ENCODE data around the gene HBM. TPM values are rescaled to one million over a fixed set of nuclear protein-coding genes. Genes with fewer than 3 reads are reported as not detected.

Gene HBM
- total RNA-seq, 1 experiment from 2014 or later: not detected

DNA sequence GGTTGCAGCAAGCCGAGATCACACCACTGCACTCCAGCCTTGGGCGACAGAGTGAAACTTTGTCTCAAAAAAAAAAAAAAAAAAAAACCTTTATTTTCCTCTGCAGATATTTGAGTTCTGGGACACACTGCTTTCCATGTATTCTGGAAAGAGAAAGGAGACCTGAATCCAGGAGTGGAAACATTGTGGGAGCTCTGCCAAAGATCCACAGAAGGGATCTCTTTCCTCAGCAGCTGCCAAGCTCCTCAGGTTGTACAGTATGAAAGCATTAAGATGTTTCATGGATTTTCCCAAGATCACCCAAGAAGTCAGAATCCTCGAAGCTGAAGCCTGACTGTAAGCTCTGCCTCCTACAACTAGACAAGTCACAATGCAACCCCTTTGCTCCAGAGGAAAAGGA lies 40.8 kb upstream of the HBM start:
- Mint-ChIP-seq H3K27ac (ENCODE audit: unreplicated experiment) (no peak overlapping the region), H3K9me3 (ENCODE audit: low read depth, unreplicated experiment) (no peaks in the 10 kb centered on the region), H3K4me1 (ENCODE audit: low read depth, unreplicated experiment) (no peaks in the 10 kb centered on the region), H3K4me3 (ENCODE audit: low read depth, unreplicated experiment) (no peak overlapping the region), H3K27me3 (ENCODE audit: unreplicated experiment) (no peaks in the 10 kb centered on the region), H3K36me3 (ENCODE audit: insufficient read depth, unreplicated experiment) (peaks cover 6% of the 10 kb centered on the region)
- TF ChIP-seq, protein P1, sequence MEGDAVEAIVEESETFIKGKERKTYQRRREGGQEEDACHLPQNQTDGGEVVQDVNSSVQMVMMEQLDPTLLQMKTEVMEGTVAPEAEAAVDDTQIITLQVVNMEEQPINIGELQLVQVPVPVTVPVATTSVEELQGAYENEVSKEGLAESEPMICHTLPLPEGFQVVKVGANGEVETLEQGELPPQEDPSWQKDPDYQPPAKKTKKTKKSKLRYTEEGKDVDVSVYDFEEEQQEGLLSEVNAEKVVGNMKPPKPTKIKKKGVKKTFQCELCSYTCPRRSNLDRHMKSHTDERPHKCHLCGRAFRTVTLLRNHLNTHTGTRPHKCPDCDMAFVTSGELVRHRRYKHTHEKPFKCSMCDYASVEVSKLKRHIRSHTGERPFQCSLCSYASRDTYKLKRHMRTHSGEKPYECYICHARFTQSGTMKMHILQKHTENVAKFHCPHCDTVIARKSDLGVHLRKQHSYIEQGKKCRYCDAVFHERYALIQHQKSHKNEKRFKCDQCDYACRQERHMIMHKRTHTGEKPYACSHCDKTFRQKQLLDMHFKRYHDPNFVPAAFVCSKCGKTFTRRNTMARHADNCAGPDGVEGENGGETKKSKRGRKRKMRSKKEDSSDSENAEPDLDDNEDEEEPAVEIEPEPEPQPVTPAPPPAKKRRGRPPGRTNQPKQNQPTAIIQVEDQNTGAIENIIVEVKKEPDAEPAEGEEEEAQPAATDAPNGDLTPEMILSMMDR (IDR thresholded peaks at IDR 0.05; ENCODE audit: unreplicated experiment): no peak
- intact Hi-C loops (cut with micrococcal nuclease; ENCODE audit: unreplicated experiment): no loop called here
- CTCF ChIA-PET: interaction anchor here (0.7 kb wide), 1 partner anchor 1518 kb away, joined by 4 read pairs; no protein-coding TSS in a partner anchor
- no peak for DNase-seq
- no TSS peak for BruUV-seq (replicated peaks)

DNA sequence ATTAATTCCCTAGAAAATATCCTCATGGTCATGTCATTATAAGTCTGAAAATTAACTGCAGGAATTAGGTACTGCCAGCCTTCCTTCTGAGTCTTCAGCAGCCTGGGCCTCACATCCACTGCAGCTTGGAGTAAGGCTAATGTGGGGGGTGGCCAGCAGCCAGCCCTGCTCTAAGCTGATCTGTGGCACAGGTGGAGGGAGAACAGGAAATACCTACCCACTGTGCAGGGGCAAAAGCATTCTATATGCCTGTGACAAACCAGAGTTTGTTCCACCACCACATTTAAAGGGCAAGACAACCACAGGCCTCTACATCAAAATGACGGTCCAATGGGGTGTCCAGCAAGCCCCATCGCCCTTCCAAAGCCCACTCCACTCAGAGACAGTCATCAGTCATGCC lies 36.7 kb upstream of the HBM start:
- Mint-ChIP-seq H3K27ac (ENCODE audit: unreplicated experiment) (no peak overlapping the region), H3K4me3 (ENCODE audit: low read depth, unreplicated experiment) (no peak overlapping the region), H3K27me3 (ENCODE audit: unreplicated experiment) (no peaks in the 10 kb centered on the region), H3K4me1 (ENCODE audit: low read depth, unreplicated experiment) (no peaks in the 10 kb centered on the region), H3K9me3 (ENCODE audit: low read depth, unreplicated experiment) (no peaks in the 10 kb centered on the region), H3K36me3 (ENCODE audit: insufficient read depth, unreplicated experiment) (peaks cover 7% of the 10 kb centered on the region)
- DNase-seq: no peak
- BruUV-seq (replicated peaks): no TSS peak
- TF ChIP-seq, protein P1 (IDR thresholded peaks at IDR 0.05; ENCODE audit: unreplicated experiment): no peak
- intact Hi-C loops (cut with micrococcal nuclease; ENCODE audit: unreplicated experiment): no loop called here
- CTCF ChIA-PET: interaction anchor here (0.7 kb wide), 1 partner anchor 12 kb away, joined by 6 read pairs; no protein-coding TSS in a partner anchor

DNA sequence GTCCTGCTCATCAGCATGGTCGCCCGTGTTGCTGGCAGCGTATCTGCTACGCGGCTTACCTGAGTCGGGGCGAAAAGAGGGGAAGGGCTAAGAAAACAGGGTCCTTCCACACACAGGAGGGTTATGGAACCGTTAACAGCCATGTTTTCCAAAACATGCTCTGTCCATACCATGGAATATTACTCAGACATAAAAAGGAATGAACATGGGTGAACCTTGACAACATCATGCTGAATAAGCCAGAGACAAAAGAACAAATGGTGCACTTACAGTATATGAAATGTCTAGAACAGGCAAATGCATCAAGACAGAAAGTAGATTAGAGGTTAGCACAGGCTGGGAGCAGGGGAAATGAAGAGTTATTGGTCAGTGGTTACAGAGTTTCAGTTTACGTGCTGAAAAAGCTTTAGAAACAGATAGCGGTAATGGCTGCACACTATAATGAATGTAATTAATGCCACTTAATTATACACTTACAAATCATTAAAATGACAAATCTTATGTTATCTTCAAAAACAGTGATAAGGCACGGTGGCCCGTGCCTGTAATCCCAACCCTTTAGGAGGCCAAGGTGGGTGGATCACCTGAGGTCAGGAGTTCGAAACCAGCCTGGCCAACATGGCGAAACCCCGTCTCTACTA lies 35.1 kb upstream of the HBM start:
- CTCF ChIA-PET: no interaction called here
- H3K27ac Mint-ChIP-seq (ENCODE audit: unreplicated experiment): no peak overlapping the region
- no TSS peak for BruUV-seq (replicated peaks)
- H3K4me1 Mint-ChIP-seq (ENCODE audit: low read depth, unreplicated experiment): no peaks in the 10 kb centered on the region
- intact Hi-C loops (cut with micrococcal nuclease; ENCODE audit: unreplicated experiment): no loop called here
- TF ChIP-seq, protein P1 (IDR thresholded peaks at IDR 0.05; ENCODE audit: unreplicated experiment): no peak
- H3K27me3 Mint-ChIP-seq (ENCODE audit: unreplicated experiment): no peaks in the 10 kb centered on the region
- DNase-seq: no peak
- peaks cover 8% of the 10 kb centered on the region for H3K36me3 Mint-ChIP-seq (ENCODE audit: insufficient read depth, unreplicated experiment)
- no peak overlapping the region for H3K4me3 Mint-ChIP-seq (ENCODE audit: low read depth, unreplicated experiment)
- no peaks in the 10 kb centered on the region for H3K9me3 Mint-ChIP-seq (ENCODE audit: low read depth, unreplicated experiment)

DNA sequence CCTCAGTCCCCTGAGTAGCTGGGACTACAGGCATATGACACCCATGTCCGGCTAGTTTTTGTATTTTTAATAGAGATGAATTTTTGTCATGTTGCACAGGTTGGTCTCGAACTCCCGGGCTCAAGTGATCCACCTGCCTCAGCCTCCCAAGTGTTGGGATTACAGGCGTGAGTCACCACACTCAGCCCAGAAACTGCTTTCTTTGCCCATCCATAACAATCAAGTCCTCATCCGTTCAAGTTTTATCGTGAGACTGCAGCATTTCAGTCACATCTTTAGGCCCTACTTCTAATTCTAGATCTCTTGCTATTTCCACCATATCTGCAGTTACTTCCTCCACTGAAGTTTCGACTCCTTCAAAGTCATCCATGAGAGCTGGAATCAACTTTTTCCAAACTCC lies 33.7 kb upstream of the HBM start:
- DNase-seq: no peak
- CTCF ChIA-PET: no interaction called here
- BruUV-seq (replicated peaks): no TSS peak
- no peaks in the 10 kb centered on the region for H3K27me3 Mint-ChIP-seq (ENCODE audit: unreplicated experiment)
- H3K4me3 Mint-ChIP-seq (ENCODE audit: low read depth, unreplicated experiment): no peak overlapping the region
- no peaks in the 10 kb centered on the region for H3K9me3 Mint-ChIP-seq (ENCODE audit: low read depth, unreplicated experiment)
- H3K4me1 Mint-ChIP-seq (ENCODE audit: low read depth, unreplicated experiment): no peaks in the 10 kb centered on the region
- peaks cover 16% of the 10 kb centered on the region for H3K36me3 Mint-ChIP-seq (ENCODE audit: insufficient read depth, unreplicated experiment)
- TF ChIP-seq, protein P1 (IDR thresholded peaks at IDR 0.05; ENCODE audit: unreplicated experiment): no peak
- no peak overlapping the region for H3K27ac Mint-ChIP-seq (ENCODE audit: unreplicated experiment)
- intact Hi-C loops (cut with micrococcal nuclease; ENCODE audit: unreplicated experiment): no loop called here
